ENCODE results near the gene NWD2.

NWD2 gene

GRCh38 chr4:37279894-37280592, 35.5 kb downstream of the NWD2 start:
- peak; percentile 75 for DNase-seq (ENCODE audit: low spot score)
- FAIRE-seq, result no peak

GRCh38 chr4:37299468-37299867, 54.9 kb downstream of the NWD2 start:
- no peak for DNase-seq (ENCODE audit: low spot score)
- no peak for FAIRE-seq

- FAIRE-seq, result no peak
- no peak for DNase-seq (ENCODE audit: low spot score)
These were observed 60.1 kb downstream of the NWD2 start for GRCh38 chr4:37304612-37305011.

- no peak for DNase-seq (ENCODE audit: low spot score)
- no peak for FAIRE-seq
These were observed 61.4 kb downstream of the NWD2 start for GRCh38 chr4:37305984-37306383.

GRCh38 chr4:37317104-37317643, 72.6 kb downstream of the NWD2 start:
- no peak for FAIRE-seq

GRCh38 chr4:37320513-37321235, 76.1 kb downstream of the NWD2 start:
- FAIRE-seq (no peak), DNase-seq (ENCODE audit: low spot score) (no peak)

More at GRCh38 chr4:37317104-37317643, 72.6 kb downstream of the NWD2 start:
- DNase-seq (ENCODE audit: low spot score), result no peak

GRCh38 chr4:37322122-37322521, 77.6 kb downstream of the NWD2 start:
- no peak for DNase-seq (ENCODE audit: low spot score)
- FAIRE-seq, result no peak

GRCh38 chr4:37324546-37324945, 80.0 kb downstream of the NWD2 start:
- FAIRE-seq, result no peak
- no peak for DNase-seq (ENCODE audit: low spot score)

GRCh38 chr4:37326852-37327251, 82.3 kb downstream of the NWD2 start:
- DNase-seq (ENCODE audit: low spot score) (no peak), FAIRE-seq (no peak)

- no peak for DNase-seq (ENCODE audit: low spot score)
- FAIRE-seq, result no peak
These were observed 94.4 kb downstream of the NWD2 start for GRCh38 chr4:37338972-37339371.

- no peak for FAIRE-seq
These were observed 114.2 kb downstream of the NWD2 start for GRCh38 chr4:37358748-37359147.

GRCh38 chr4:37359261-37359660, 114.7 kb downstream of the NWD2 start:
- DNase-seq (ENCODE audit: low spot score), result no peak
- no peak for FAIRE-seq

More at GRCh38 chr4:37358748-37359147, 114.2 kb downstream of the NWD2 start:
- no peak for DNase-seq (ENCODE audit: low spot score)

GRCh38 chr4:37365888-37366287, 121.3 kb downstream of the NWD2 start:
- DNase-seq (ENCODE audit: low spot score) (no peak), FAIRE-seq (no peak)

- no peak for FAIRE-seq
- no peak for DNase-seq (ENCODE audit: low spot score)
These were observed 123.4 kb downstream of the NWD2 start for GRCh38 chr4:37367901-37368300.

- DNase-seq (ENCODE audit: low spot score) (no peak), FAIRE-seq (no peak)
These were observed 125.5 kb downstream of the NWD2 start for GRCh38 chr4:37370052-37370451.

- FAIRE-seq (no peak), DNase-seq (ENCODE audit: low spot score) (no peak)
These were observed 136.6 kb downstream of the NWD2 start for GRCh38 chr4:37381040-37381668.

- FAIRE-seq, result no peak
- peak; percentile 54 for DNase-seq (ENCODE audit: low spot score)
These were observed 139.2 kb downstream of the NWD2 start for GRCh38 chr4:37383579-37384229.

- no peak for DNase-seq (ENCODE audit: low spot score)
These were observed 140.9 kb downstream of the NWD2 start for GRCh38 chr4:37385424-37385823.

GRCh38 chr4:37388681-37389365, 144.3 kb downstream of the NWD2 start:
- FAIRE-seq (no peak), DNase-seq (ENCODE audit: low spot score) (no peak)

More at GRCh38 chr4:37385424-37385823, 140.9 kb downstream of the NWD2 start:
- FAIRE-seq, result no peak

- DNase-seq (ENCODE audit: low spot score), result no peak
- no peak for FAIRE-seq
These were observed 144.8 kb downstream of the NWD2 start for GRCh38 chr4:37389366-37389765.
